HL-60/S4 treated with retinoic acid at 250 ng/mL for 4 days and 3 days (cell line): ENCODE results near the gene KCNE4.

Experiments
- in situ Hi-C: fragments of 300-500 bp; cut with MboI; formaldehyde crosslinking; loops from 2 replicates; pipeline ENCODE4 v1.7.0; 2022; ENCODE audit warnings: low sequenced_read_pairs

KCNE4 gene, protein sequence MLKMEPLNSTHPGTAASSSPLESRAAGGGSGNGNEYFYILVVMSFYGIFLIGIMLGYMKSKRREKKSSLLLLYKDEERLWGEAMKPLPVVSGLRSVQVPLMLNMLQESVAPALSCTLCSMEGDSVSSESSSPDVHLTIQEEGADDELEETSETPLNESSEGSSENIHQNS

GRCh38 chr2:223051693-223052289 lies at the start of gene KCNE4:
TSS of gene KCNE4 (plus strand) at chr2:223052190. CDS start at chr2:223052831, 641 bp downstream.
- in situ Hi-C loops: no loop called here

- in situ Hi-C loops: no loop called here
These were observed 48.8 kb upstream of the KCNE4 start for GRCh38 chr2:223003191-223003590.

DNA sequence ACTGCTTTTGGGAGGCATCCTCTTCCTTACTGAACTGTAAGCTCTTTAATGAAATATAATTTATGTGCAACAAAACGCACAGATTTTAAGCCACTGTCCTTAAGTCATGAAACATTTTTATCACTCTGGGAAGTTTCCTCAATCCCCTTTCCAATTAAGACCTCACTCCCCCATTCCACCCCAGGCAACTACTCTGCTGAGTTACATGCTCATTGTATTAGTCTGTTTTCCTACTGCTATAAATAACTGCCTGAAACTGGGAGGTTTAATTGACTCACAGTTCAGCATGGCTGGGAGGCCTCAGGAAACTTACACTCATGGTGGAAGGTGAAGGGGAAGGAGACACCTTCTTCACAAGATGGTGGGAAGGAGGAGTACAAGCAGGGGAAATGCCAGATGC lies 46.5 kb upstream of the KCNE4 start:
- in situ Hi-C loops: no loop called here

GRCh38 chr2:223007531-223007930 lies 44.5 kb upstream of the KCNE4 start:
- in situ Hi-C loops: no loop called here

GRCh38 chr2:223008162-223008561 lies 43.8 kb upstream of the KCNE4 start:
- in situ Hi-C loops: no loop called here

DNA sequence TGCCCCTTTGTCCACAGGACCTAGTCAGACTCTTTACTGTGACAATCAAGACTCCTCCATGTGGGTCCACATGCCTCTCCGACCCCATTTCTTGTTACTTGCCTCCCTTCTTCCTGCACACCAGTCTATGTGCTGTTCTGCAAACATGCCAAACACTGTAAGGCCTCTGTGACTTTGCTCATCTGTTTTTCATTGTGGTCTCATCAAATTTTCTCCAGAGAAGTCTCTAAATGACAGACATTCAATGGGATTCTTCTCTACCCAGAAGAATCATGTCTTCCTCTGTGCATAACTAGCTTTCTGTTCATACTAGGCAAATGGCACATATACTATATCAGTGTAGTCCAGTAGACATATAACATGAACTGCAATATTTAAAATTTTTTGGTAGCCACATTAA lies 43.0 kb upstream of the KCNE4 start:
- in situ Hi-C loops: no loop called here

DNA sequence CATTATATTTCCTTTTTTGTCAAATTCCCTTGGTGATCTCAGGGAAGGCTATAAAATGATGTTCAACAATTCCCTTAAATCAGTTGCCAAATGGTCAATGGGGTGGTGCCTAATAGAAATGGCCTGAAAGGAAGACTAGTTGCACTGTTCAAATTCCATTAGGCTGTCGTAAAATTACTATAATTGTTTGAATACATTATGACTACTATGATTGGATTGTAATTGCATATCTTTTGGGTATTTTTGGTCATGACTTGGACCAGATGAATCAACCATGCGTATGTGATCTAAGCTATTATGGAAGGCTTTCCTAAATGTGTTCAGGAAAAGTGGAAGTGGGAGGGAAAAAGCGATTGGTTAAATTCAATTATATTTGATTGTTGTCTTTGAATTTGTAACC lies 41.3 kb upstream of the KCNE4 start:
- in situ Hi-C loops: no loop called here

DNA sequence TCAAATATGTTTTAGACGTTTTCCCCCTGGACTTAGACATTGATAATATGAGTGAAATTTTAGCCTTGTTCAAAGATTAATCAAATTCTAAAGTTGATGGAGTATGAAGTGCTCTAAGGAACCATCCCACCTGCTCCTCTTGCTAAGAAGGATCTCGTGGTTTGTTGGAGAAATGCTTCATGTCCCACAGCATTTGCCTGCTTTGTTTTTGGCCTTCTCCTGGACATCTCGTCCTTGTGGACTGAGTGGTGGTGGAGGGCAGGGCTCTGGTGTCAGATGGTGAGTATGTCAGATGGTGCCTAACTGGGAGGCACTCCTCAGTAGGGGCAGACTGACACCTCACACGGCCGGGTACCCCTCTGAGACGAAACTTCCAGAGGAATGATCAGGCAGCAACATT lies 39.7 kb upstream of the KCNE4 start:
- in situ Hi-C loops: no loop called here

DNA sequence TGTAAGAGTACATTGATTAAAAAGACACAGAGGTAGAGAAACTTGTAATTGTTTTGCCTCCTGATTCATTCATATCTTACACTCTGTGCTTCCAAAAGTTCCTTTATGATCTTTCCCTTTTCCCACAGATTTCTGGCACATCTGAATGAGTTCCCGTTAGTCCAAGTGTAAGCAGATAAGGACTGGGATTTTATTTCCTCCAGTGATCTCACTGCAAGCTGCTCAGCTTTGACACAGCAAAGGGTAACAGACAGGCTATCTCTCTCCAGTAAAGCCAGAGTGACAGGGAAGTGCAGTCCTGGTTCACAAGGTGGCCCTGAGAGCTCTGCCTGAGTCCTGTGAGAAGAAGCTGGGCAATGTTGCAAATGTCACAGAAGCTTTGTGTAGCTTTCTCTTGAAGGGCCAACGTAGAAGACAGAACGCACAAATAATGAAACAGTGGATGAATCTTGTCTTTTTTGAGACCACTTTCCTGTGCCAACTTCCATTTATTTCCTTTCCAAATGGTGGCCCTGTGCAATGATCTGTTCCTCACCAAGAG lies 32.5 kb upstream of the KCNE4 start:
- in situ Hi-C loops: no loop called here

DNA sequence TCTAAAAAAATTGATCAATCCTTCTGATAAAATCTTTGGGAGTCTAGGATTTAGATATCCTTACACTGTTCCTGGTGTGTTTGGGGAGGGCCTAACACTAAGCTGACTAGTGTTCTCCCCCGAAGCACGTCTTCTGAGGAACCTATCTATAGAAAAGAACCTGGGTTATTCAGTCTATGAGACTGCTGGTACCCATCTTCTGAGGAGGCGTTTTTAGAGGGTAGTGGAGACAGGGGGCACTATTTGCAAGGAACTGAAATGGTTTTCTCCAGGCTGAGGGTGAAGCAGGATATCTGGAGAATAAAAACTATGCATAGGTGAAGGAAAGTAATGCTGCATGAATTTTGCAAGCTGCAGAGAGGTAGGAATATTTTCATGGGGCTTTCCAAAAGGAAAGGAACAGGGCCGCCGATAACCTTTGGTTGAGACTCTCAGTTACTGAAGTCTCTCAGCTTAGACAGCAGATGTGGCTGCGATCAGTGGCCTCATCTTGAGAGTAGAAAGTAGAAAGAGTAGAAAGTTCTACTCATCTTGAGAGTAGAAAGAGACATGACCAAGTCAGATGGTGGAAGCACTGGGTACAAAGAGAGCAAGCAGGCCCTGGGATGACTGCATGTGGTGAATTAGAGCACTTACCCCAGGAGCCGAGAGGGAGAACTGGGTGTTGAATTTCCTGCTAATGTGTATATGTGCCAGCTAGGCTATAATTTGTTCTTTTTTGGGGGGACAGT lies 31.8 kb upstream of the KCNE4 start:
- in situ Hi-C loops: no loop called here

- in situ Hi-C loops: no loop called here
These were observed 30.9 kb upstream of the KCNE4 start for GRCh38 chr2:223020971-223021675.

DNA sequence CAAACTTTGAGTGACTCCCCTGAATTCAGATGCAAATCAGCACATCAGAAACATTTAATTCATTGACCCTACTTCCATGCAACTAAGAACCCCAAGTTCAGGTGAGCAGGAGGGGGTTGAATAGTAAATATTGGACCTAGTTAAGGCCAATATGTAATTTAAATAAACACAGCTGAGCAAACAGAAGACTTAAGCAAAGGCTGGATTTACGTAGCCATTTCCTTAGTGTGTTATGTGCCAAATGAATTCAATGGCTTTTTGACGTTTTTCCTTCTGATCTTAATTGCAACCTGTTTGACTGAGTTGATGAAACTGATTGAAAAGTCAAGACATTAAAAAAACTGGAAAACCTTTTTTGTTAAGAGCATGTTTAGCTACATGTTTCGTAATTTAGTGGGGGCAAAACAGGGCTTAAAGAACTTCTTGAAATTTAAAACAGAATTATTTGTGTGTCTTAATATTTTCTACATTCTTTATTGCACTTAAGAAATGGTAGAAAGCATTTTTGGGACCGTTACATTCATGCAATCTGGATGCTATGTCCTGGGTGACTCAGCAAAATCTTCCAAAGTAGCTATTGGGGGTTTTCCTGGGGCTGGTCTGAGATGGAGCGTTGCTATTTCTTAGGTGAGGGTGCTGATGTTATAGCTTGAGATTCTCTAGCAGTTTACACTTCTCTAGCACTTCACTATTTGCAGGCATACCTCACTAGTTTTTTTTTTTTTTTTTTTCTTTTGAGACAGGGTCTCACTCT lies 25.5 kb upstream of the KCNE4 start:
- in situ Hi-C loops: no loop called here

DNA sequence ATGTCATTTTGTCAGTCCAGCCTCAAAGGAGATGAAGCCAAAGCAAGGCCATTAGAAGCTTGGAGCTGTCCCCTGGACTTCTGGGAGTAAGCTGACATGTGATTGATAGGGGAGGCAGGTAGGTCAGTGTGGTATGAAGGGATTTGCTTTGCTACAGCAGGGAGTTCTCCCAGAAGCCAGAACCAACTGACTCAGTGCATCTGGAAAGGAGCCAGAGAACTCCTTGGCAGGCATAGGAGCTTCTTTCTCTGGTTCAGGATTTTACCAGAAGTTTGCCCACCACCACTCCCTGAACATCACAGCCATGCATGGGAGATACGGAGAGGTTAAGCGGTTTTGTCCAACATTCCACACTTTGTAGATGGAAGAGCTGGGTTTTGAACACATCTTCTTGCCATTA lies 24.5 kb upstream of the KCNE4 start:
- in situ Hi-C loops: no loop called here

DNA sequence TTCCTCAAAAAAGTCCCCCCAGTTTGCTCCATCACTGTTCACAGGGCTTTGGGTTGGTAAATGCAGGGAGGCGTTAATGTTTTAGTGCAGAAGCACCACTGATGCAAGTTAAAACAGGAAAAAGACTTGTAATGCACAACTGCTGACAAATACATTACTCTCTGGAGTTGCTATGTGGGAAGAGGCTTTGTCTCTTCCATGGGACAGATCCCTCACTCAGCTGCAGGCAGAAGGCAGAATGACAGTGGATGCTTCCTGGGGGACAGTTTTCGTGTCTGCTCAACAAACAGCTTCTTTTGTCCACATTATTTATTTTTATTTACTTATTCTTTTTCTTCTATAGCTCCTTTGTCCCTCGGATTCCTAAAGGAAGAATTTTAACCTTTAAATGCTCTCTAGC lies 22.7 kb upstream of the KCNE4 start:
- in situ Hi-C loops: no loop called here

GRCh38 chr2:223032187-223033142 lies 19.5 kb upstream of the KCNE4 start:
- in situ Hi-C loops: no loop called here

GRCh38 chr2:223034221-223034975 lies 17.6 kb upstream of the KCNE4 start:
- in situ Hi-C loops: no loop called here

DNA sequence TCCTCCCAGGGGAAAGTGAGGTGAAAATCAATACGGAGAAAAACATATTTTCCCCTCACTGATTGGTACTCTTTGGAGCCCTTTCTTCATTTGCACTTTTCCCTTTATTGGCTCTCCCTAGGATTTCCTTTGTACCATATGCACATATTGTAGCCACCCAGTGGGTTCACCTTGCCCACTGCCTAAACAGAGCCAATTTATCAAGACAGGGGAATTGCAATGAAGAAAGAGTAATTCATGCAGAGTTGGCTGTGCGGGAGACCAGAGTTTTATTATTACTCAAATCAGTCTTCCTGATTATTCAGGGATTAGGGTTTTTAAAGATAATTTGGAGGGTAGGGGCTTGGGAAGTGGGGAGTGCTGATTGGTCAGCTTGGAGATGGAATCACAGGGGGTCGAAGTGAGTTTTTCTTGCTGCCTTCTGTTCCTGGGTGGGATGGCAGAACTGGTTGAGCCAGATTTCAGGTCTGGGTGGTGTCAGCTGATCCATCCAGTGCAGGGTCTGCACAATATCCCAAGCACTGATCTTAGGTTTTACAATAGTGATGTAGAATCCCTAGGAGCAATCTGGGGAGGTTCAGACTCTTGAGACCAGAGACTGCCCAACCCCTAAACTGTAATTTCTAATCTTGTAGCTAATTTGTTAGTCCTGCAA lies 15.1 kb upstream of the KCNE4 start:
- in situ Hi-C loops: no loop called here

- in situ Hi-C loops: no loop called here
These were observed 14.6 kb upstream of the KCNE4 start for GRCh38 chr2:223037445-223037800.

DNA sequence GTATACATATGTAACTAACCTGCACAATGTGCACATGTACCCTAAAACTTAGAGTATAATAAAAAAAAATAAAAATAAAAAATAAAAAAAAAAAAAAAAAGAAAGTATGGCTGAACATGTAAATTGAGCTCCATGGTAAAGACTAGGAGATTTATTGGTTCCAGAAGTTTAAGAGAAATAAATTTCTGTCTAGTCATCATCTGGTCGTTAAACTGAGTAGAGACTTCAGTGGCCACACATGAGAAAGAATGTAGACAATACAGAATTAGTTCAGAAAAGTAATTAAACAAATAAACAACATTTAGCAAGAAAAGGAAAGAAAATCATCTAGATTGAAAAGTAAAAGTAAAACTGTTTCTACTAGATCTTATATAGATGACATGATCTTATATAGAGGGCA lies 12.4 kb upstream of the KCNE4 start:
- in situ Hi-C loops: no loop called here
